ENCODE measurements around the gene VEZT. TPM values are rescaled to one million over a fixed set of nuclear protein-coding genes. Genes with fewer than 3 reads are reported as not detected.
A peak's percentile ranks its signal among the peaks of the same experiment; 100 is the strongest.

The VEZT gene
- total and polyA plus RNA-seq, 9 of the 15 experiments (the other 6 are each of a cell fraction or from before 2014, with no cell fraction given) = 16.1 to 61.5 (median 32.6) TPM

DNA sequence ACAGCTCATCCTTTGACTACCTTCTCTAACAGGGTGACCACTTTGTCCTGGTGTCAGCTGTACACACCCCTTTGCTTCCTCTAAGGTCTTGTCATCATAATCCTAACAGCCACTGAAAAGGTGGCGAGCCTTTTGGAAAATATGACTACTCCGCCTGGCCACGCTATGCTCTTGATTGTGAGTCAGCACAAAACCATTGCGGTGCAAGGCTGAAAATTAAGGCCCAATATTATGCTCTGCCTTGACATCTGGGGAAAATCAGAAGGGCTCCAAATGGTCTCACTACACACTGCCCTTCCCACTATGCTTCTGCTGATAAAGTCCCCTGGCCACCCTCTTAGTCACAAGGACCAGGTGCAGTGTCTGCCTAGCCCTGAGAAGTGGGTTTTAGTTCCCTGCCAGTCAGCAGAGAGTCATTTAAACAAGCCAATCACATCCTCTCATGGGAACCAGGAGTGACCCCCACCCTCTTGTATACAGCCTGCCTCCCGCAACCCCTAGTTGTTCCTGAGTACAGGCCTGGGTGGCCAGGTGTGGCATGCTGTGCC, 34.7 kb upstream of the VEZT start (continued):
- TF ChIP-seq NR2C2 (CRISPR knock-in tag; IDR thresholded peaks at IDR 0.05) (no peak), NR2C2 (tag; IDR thresholded peaks at IDR 0.05) (peak; percentile 33), ZNF354B (CRISPR knock-in tag; IDR thresholded peaks at IDR 0.05) (no peak), NR4A1 (CRISPR knock-in tag; IDR thresholded peaks at IDR 0.05) (no peak), NR4A1 (tag; IDR thresholded peaks at IDR 0.05) (no peak; the same call in 1 of the 2 replicates), ZNF140 (CRISPR knock-in tag; IDR thresholded peaks at IDR 0.05) (no peak), HNRNPUL1 (IDR thresholded peaks at IDR 0.05; ENCODE audit: low read length) (no peak), E2F3 (CRISPR knock-in tag; IDR thresholded peaks at IDR 0.05) (no peak), ZNF232 (CRISPR knock-in tag; IDR thresholded peaks at IDR 0.05) (no peak), SLC30A9 (CRISPR knock-in tag; IDR thresholded peaks at IDR 0.05) (no peak), ZNF79 (CRISPR knock-in tag; IDR thresholded peaks at IDR 0.05; ENCODE audit: low read depth) (no peak), SRF (CRISPR knock-in tag; IDR thresholded peaks at IDR 0.05) (no peak), NFIC (IDR thresholded peaks at IDR 0.05) (no peak), HMGN3 (IDR thresholded peaks at IDR 0.05; ENCODE audit: borderline replicate concordance, extremely low read depth, insufficient read length, low read depth, low read length) (no peak)
- TF ChIP-seq, protein P1, sequence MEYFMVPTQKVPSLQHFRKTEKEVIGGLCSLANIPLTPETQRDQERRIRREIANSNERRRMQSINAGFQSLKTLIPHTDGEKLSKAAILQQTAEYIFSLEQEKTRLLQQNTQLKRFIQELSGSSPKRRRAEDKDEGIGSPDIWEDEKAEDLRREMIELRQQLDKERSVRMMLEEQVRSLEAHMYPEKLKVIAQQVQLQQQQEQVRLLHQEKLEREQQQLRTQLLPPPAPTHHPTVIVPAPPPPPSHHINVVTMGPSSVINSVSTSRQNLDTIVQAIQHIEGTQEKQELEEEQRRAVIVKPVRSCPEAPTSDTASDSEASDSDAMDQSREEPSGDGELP (CRISPR knock-in tag; IDR thresholded peaks at IDR 0.05; ENCODE audit: borderline replicate concordance) = 0 out of 2 replicates have a peak, but pooled peaks have one; percentile 21
- TF ChIP-seq, protein P2, sequence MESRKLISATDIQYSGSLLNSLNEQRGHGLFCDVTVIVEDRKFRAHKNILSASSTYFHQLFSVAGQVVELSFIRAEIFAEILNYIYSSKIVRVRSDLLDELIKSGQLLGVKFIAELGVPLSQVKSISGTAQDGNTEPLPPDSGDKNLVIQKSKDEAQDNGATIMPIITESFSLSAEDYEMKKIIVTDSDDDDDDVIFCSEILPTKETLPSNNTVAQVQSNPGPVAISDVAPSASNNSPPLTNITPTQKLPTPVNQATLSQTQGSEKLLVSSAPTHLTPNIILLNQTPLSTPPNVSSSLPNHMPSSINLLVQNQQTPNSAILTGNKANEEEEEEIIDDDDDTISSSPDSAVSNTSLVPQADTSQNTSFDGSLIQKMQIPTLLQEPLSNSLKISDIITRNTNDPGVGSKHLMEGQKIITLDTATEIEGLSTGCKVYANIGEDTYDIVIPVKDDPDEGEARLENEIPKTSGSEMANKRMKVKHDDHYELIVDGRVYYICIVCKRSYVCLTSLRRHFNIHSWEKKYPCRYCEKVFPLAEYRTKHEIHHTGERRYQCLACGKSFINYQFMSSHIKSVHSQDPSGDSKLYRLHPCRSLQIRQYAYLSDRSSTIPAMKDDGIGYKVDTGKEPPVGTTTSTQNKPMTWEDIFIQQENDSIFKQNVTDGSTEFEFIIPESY (CRISPR knock-in tag; IDR thresholded peaks at IDR 0.05) = peak; percentile 62
- TF ChIP-seq, protein P3, sequence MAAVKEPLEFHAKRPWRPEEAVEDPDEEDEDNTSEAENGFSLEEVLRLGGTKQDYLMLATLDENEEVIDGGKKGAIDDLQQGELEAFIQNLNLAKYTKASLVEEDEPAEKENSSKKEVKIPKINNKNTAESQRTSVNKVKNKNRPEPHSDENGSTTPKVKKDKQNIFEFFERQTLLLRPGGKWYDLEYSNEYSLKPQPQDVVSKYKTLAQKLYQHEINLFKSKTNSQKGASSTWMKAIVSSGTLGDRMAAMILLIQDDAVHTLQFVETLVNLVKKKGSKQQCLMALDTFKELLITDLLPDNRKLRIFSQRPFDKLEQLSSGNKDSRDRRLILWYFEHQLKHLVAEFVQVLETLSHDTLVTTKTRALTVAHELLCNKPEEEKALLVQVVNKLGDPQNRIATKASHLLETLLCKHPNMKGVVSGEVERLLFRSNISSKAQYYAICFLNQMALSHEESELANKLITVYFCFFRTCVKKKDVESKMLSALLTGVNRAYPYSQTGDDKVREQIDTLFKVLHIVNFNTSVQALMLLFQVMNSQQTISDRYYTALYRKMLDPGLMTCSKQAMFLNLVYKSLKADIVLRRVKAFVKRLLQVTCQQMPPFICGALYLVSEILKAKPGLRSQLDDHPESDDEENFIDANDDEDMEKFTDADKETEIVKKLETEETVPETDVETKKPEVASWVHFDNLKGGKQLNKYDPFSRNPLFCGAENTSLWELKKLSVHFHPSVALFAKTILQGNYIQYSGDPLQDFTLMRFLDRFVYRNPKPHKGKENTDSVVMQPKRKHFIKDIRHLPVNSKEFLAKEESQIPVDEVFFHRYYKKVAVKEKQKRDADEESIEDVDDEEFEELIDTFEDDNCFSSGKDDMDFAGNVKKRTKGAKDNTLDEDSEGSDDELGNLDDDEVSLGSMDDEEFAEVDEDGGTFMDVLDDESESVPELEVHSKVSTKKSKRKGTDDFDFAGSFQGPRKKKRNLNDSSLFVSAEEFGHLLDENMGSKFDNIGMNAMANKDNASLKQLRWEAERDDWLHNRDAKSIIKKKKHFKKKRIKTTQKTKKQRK (IDR thresholded peaks at IDR 0.05; ENCODE audit: borderline replicate concordance, low read depth, low read length) = no peak

Measured in K562 (cell line).